ENCODE results near the gene CARD10. TPM values are rescaled to one million over a fixed set of nuclear protein-coding genes. Genes with fewer than 3 reads are reported as not detected.

CARD10 gene
- total and polyA plus RNA-seq, 2 of the 13 experiments (the other 11 are each of a cell fraction or from before 2014, with no cell fraction given): 35.2 to 55.8 TPM

GRCh38 chr22:37561212-37562048 lies 42.2 kb upstream of the CARD10 start (continued):
- TF ChIP-seq ARNT (IDR thresholded peaks at IDR 0.05): no peak
- TF ChIP-seq CERS6 (CRISPR knock-in tag; IDR thresholded peaks at IDR 0.05): no peak
- TF ChIP-seq ASH2L (IDR thresholded peaks at IDR 0.05; ENCODE audit: insufficient read length, low read depth, low read length): peak; percentile 59
- 0 out of 2 replicates have a peak, but pooled peaks have one; percentile 26 for TF ChIP-seq HINFP (CRISPR knock-in tag; IDR thresholded peaks at IDR 0.05; ENCODE audit: low read depth)
- peak; percentile 51 for TF ChIP-seq ELF1 (CRISPR knock-in tag; IDR thresholded peaks at IDR 0.05)
- peak; percentile 91 for TF ChIP-seq HOXA3 (CRISPR knock-in tag; IDR thresholded peaks at IDR 0.05)
- TF ChIP-seq BRD4 (CRISPR knock-in tag; IDR thresholded peaks at IDR 0.05): peak; percentile 90
- no peak for TF ChIP-seq CHD4 (IDR thresholded peaks at IDR 0.05; ENCODE audit: borderline replicate concordance, low read length)
- no peak for TF ChIP-seq PCBP2 (optimal IDR thresholded peaks at IDR 0.05; ENCODE audit: low read depth, low read length, poor library complexity, severe bottlenecking)
- TF ChIP-seq ZNF274 (CRISPR knock-in tag; IDR thresholded peaks at IDR 0.05): peak; percentile 66; the same call in 1 of the 2 replicates
- TF ChIP-seq SUZ12 (IDR thresholded peaks at IDR 0.05; ENCODE audit: low read depth, low read length): no peak
- TF ChIP-seq PREB (CRISPR knock-in tag; IDR thresholded peaks at IDR 0.05): no peak
- no peak for TF ChIP-seq ZNF841 (CRISPR knock-in tag; IDR thresholded peaks at IDR 0.05; ENCODE audit: borderline replicate concordance)
- peak; percentile 87 for TF ChIP-seq MLXIP (CRISPR knock-in tag; IDR thresholded peaks at IDR 0.05; ENCODE audit: borderline replicate concordance)
- peak; percentile 89; the same call in 1 of the 2 replicates for TF ChIP-seq KDM2A (CRISPR knock-in tag; IDR thresholded peaks at IDR 0.05; ENCODE audit: borderline replicate concordance, low read depth)
- TF ChIP-seq E2F5 (CRISPR knock-in tag; conservative IDR thresholded peaks at IDR 0.05): no peak
- TF ChIP-seq MTERF4 (CRISPR knock-in tag; IDR thresholded peaks at IDR 0.05): no peak

Measured in HepG2 (cell line).